ENCODE results near the gene PLXNB2.

- no peak for TF ChIP-seq ZNF837 (tag by site-specific recombination; IDR thresholded peaks at IDR 0.05)
- no peak for TF ChIP-seq ZNF366 (tag by site-specific recombination; conservative IDR thresholded peaks at IDR 0.05)
- TF ChIP-seq ZBTB1 (tag by site-specific recombination; IDR thresholded peaks at IDR 0.05), result no peak
- TF ChIP-seq CTCF (tag by site-specific recombination; IDR thresholded peaks at IDR 0.05), result no peak; the same call in 1 of the 2 replicates
- TF ChIP-seq ZNF548 (tag by site-specific recombination; IDR thresholded peaks at IDR 0.05), result no peak
- TF ChIP-seq ZNF621 (tag by site-specific recombination; IDR thresholded peaks at IDR 0.05), result no peak
- TF ChIP-seq ZNF747 (tag by site-specific recombination; IDR thresholded peaks at IDR 0.05), result no peak
- no peak for TF ChIP-seq ZNF629 (tag by site-specific recombination; IDR thresholded peaks at IDR 0.05)
- no peak for TF ChIP-seq ZNF48 (tag by site-specific recombination; IDR thresholded peaks at IDR 0.05)
- no peak for TF ChIP-seq KLF8 (tag by site-specific recombination; IDR thresholded peaks at IDR 0.05)
- TF ChIP-seq REST (tag by site-specific recombination; IDR thresholded peaks at IDR 0.05), result no peak; the same call in none of the 2 replicates
- no peak for TF ChIP-seq ZNF580 (tag by site-specific recombination; IDR thresholded peaks at IDR 0.05)
- TF ChIP-seq ZNF280D (tag by site-specific recombination; IDR thresholded peaks at IDR 0.05), result no peak
- no peak for TF ChIP-seq GLI4 (tag by site-specific recombination; IDR thresholded peaks at IDR 0.05)
Observed at GRCh38 chr22:50326225-50326955, 18.9 kb upstream of the PLXNB2 start.

All from HEK293 (cell line).